H1 (cell line): ENCODE data around the gene ESR1. TPM values are rescaled to one million over a fixed set of nuclear protein-coding genes. Genes with fewer than 3 reads are reported as not detected.

Experiments
- CTCF ChIA-PET: fragments of 300-600 bp; sonication (Branson Sonifier 250); formaldehyde crosslinking; loops from one replicate; lab custom pipeline; 2021; ENCODE audit not compliant: partially characterized antibody; lab: Charles Lee
- POLR2A ChIA-PET: fragments of 300-600 bp; sonication (Branson Sonifier 250); formaldehyde crosslinking; loops from one replicate; lab custom pipeline; 2021; ENCODE audit warnings: inconsistent platforms; ENCODE audit not compliant: partially characterized antibody; lab: Charles Lee
- DNase-seq, 2 experiments: peaks; one replicate each; pipeline versions ENCODE4 v3.0.0 to v3.0.0-alpha.2; 2010 to 2022; ENCODE audit warnings: low spot score in 2 of 2, low read depth in 1 of 2, mixed read lengths in 1 of 2
- FAIRE-seq: peaks from 2 replicates; lab custom pipeline; 2011; peaks lifted over from hg19 to GRCh38; lab: Jason Lieb, UNC
- H2AFZ ChIP-seq: 2 replicates; pipeline ENCODE4 v1.8.1; 2012; ENCODE audit warnings: low read length, inconsistent platforms
- H2AK5ac ChIP-seq: 2 replicates; pipeline ENCODE4 v1.6.1; 2013; ENCODE audit warnings: low read depth, low read length
- H2BK120ac ChIP-seq: replicated peaks from 2 replicates; pipeline ENCODE3; 2013; ENCODE audit warnings: low read depth, low read length, inconsistent platforms
- H2BK12ac ChIP-seq: 2 replicates; pipeline ENCODE4 v1.6.1; 2013; ENCODE audit warnings: low read depth, low read length
- H2BK15ac ChIP-seq: 2 replicates; pipeline ENCODE4 v1.6.1; 2013; ENCODE audit warnings: low read length
- H2BK20ac ChIP-seq: 2 replicates; pipeline ENCODE4 v1.6.1; 2013; ENCODE audit warnings: low read length
- H2BK5ac ChIP-seq: 2 replicates; pipeline ENCODE4 v1.6.1; 2013; ENCODE audit warnings: low read depth, low read length
- H3K14ac ChIP-seq: 2 replicates; pipeline ENCODE4 v1.6.1; 2013; ENCODE audit warnings: inconsistent platforms; ENCODE audit not compliant: insufficient read length
- H3K18ac ChIP-seq: 2 replicates; pipeline ENCODE4 v1.6.1; 2013; ENCODE audit warnings: low read length; ENCODE audit errors: extremely low read depth
- H3K23ac ChIP-seq: 2 replicates; pipeline ENCODE4 v1.6.1; 2013; ENCODE audit warnings: inconsistent platforms; ENCODE audit not compliant: insufficient read length
- H3K23me2 ChIP-seq: 2 replicates; pipeline ENCODE4 v1.6.1; 2013; ENCODE audit warnings: low read depth, low read length
- H3K27ac ChIP-seq: 2 replicates; pipeline ENCODE4 v1.6.1; 2011; ENCODE audit warnings: low read depth, low read length, inconsistent platforms
- H3K27me3 ChIP-seq, 4 experiments: replicated peaks in 1 of 4; 1 replicate in 1 of 4; 2 replicates in 3 of 4; pipeline versions ENCODE4 v1.6.1 to v1.8.1; 2011 to 2013; ENCODE audit warnings: low read length in 3 of 4, mild to moderate bottlenecking in 3 of 4, inconsistent platforms in 2 of 4, mixed read lengths in 2 of 4, moderate library complexity in 1 of 4; ENCODE audit not compliant: control insufficient read depth in 3 of 4, insufficient read depth in 3 of 4; ENCODE audit errors: extremely low read depth in 1 of 4
- H3K36me3 ChIP-seq, 4 experiments: 2 replicates each; pipeline versions ENCODE4 v1.6.1 to v1.8.1; 2011 to 2013; ENCODE audit warnings: mild to moderate bottlenecking in 4 of 4, low read length in 3 of 4, moderate library complexity in 2 of 4, control low read depth in 1 of 4, inconsistent platforms in 1 of 4; ENCODE audit not compliant: insufficient read depth in 4 of 4, control insufficient read depth in 2 of 4
- H3K4ac ChIP-seq: replicated peaks from 2 replicates; pipeline ENCODE3; 2013; ENCODE audit warnings: low read length, low read depth, mixed read lengths, inconsistent platforms; ENCODE audit not compliant: insufficient read length
- H3K4me1 ChIP-seq, 4 experiments: replicated peaks in 1 of 4; 1 replicate in 1 of 4; 2 replicates in 3 of 4; pipeline versions ENCODE4 v1.6.1 to v1.8.1; 2011 to 2013; ENCODE audit warnings: low read length in 3 of 4, inconsistent platforms in 2 of 4, mixed read lengths in 1 of 4; ENCODE audit not compliant: insufficient read depth in 4 of 4, control insufficient read depth in 3 of 4
- H3K4me2 ChIP-seq, 2 experiments: 2 replicates each; pipeline versions ENCODE4 v1.6.1 to v1.8.1; 2011 to 2013; ENCODE audit warnings: low read depth in 2 of 2, low read length in 2 of 2, control low read depth in 1 of 2, inconsistent platforms in 1 of 2, mild to moderate bottlenecking in 1 of 2; ENCODE audit not compliant: insufficient read depth in 1 of 2
- H3K4me3 ChIP-seq, 4 experiments: fragments of 200-600, 300-600 bp in 1 of 4; sonication (generic), shearing (Covaris generic), sonication (Bioruptor Twin) in 1 of 4; 2 replicates each; pipeline versions ENCODE4 v1.5.1 to v1.8.1; 2011 to 2016; ENCODE audit warnings: low read length in 4 of 4, low read depth in 3 of 4, control low read depth in 2 of 4, inconsistent platforms in 2 of 4, mild to moderate bottlenecking in 2 of 4, mixed read lengths in 1 of 4, moderate library complexity in 1 of 4; ENCODE audit not compliant: insufficient read depth in 2 of 4; ENCODE audit errors: extremely low read depth in 1 of 4
- H3K56ac ChIP-seq: replicated peaks from 2 replicates; pipeline ENCODE3; 2013; ENCODE audit warnings: low read depth, mild to moderate bottlenecking, mixed read lengths, low read length, inconsistent platforms; ENCODE audit not compliant: insufficient read length
- H3K79me1 ChIP-seq: 2 replicates; pipeline ENCODE4 v1.6.1; 2013; ENCODE audit warnings: low read depth, low read length, control low read depth
- H3K79me2 ChIP-seq, 2 experiments: 2 replicates each; pipeline versions ENCODE4 v1.6.1 to v1.8.1; 2012 to 2013; ENCODE audit warnings: low read length in 2 of 2, mild to moderate bottlenecking in 2 of 2, inconsistent platforms in 1 of 2; ENCODE audit not compliant: insufficient read depth in 2 of 2, control insufficient read depth in 1 of 2
- H3K9ac ChIP-seq, 4 experiments: replicated peaks in 1 of 4; 1 replicate in 1 of 4; 2 replicates in 3 of 4; pipeline versions ENCODE4 v1.6.1 to v1.8.1; 2011 to 2013; ENCODE audit warnings: low read depth in 3 of 4, low read length in 3 of 4, control low read depth in 2 of 4, mild to moderate bottlenecking in 2 of 4, moderate library complexity in 2 of 4, inconsistent platforms in 1 of 4; ENCODE audit errors: extremely low read depth in 1 of 4
- H3K9me3 ChIP-seq, 2 experiments: 2 replicates each; pipeline versions ENCODE4 v1.6.1 to v1.8.1; 2012 to 2013; ENCODE audit warnings: mild to moderate bottlenecking in 2 of 2, moderate library complexity in 2 of 2, control low read depth in 1 of 2, inconsistent platforms in 1 of 2, low read depth in 1 of 2, low read length in 1 of 2, mixed read lengths in 1 of 2; ENCODE audit not compliant: insufficient read depth in 2 of 2
- H4K20me1 ChIP-seq, 2 experiments: replicated peaks in 1 of 2; 2 replicates each; pipeline versions ENCODE3 to v1.8.1; 2011 to 2013; ENCODE audit warnings: inconsistent platforms in 2 of 2, low read length in 2 of 2, mild to moderate bottlenecking in 1 of 2; ENCODE audit not compliant: insufficient read depth in 2 of 2, control insufficient read depth in 1 of 2
- H4K5ac ChIP-seq: 2 replicates; pipeline ENCODE4 v1.6.1; 2013; ENCODE audit warnings: low read length, low read depth, mixed read lengths, inconsistent platforms; ENCODE audit not compliant: insufficient read length
- H4K8ac ChIP-seq: 2 replicates; pipeline ENCODE4 v1.8.0; 2013; ENCODE audit warnings: mild to moderate bottlenecking, moderate library complexity, low read length, inconsistent platforms; ENCODE audit not compliant: insufficient read depth; ENCODE audit errors: extremely low read depth
- H4K91ac ChIP-seq: replicated peaks from 2 replicates; pipeline ENCODE3; 2013; ENCODE audit warnings: low read length, mixed read lengths, inconsistent platforms; ENCODE audit not compliant: insufficient read length
- EGR1 ChIP-seq: IDR thresholded peaks from 2 replicates; pipeline ENCODE4 v1.6.1; 2011; ENCODE audit warnings: low read depth, low read length, borderline replicate concordance
- KDM1A ChIP-seq: fragments of 200-600, 300-600 bp; sonication (generic); IDR thresholded peaks from 2 replicates; pipeline ENCODE4 v1.7.1; 2016; ENCODE audit warnings: mild to moderate bottlenecking, low read length, borderline replicate concordance
- NRF1 ChIP-seq: IDR thresholded peaks from 2 replicates; pipeline ENCODE4 v1.6.1; 2011; ENCODE audit warnings: mild to moderate bottlenecking, low read depth, low read length, improper control_type of control experiment
- SP1 ChIP-seq: IDR thresholded peaks from 2 replicates; pipeline ENCODE4 v1.6.1; 2011; ENCODE audit warnings: low read depth, low read length
- SUZ12 ChIP-seq: fragments of 200-600 bp; sonication (generic); IDR thresholded peaks from 2 replicates; pipeline ENCODE4 v1.6.1; 2012; ENCODE audit warnings: mild to moderate bottlenecking, inconsistent platforms, low read length, moderate library complexity, mixed read lengths
- TAF1 ChIP-seq: IDR thresholded peaks from 2 replicates; pipeline ENCODE4 v1.6.1; 2011; ENCODE audit warnings: mild to moderate bottlenecking, low read depth, low read length
- TAF7 ChIP-seq: optimal IDR thresholded peaks from 2 replicates; pipeline ENCODE3; 2011; ENCODE audit warnings: low read depth, mild to moderate bottlenecking, inconsistent platforms, low read length, moderate library complexity, borderline replicate concordance
- TCF12 ChIP-seq: IDR thresholded peaks from 2 replicates; pipeline ENCODE4 v1.6.1; 2011; ENCODE audit warnings: low read depth, mild to moderate bottlenecking, low read length
- TEAD4 ChIP-seq: IDR thresholded peaks from 2 replicates; pipeline ENCODE4 v1.6.1; 2012; ENCODE audit warnings: low read depth, low read length, inconsistent platforms, mixed read lengths
- whole genome bisulfite sequencing, 2 experiments: shearing (Covaris generic) in 1 of 2; methylation state at CpG; one replicate each; pipeline versions ENCODE4 v1.1.6 to v1.1.7; 2013 to 2015; ENCODE audit warnings: low lambda C conversion rate in 2 of 2, mixed read lengths in 2 of 2, inconsistent platforms in 1 of 2, low coverage in 1 of 2, missing lambda C conversion rate in 1 of 2; ENCODE audit not compliant: insufficient replicate concordance in 2 of 2, insufficient coverage in 1 of 2, insufficient read length in 1 of 2; ENCODE audit errors: extremely low coverage in 1 of 2, missing lambda C conversion rate in 1 of 2; 5-methylcytosine and 5-hydroxymethylcytosine counted together
- polyA plus RNA-seq, 7 experiments: library from polyadenylated mRNA; depleted of rRNA in 3 of 7; stranded (reverse) in 5 of 7; unstranded in 2 of 7; fragments of >200 nt in 5 of 7; fragments of 200-250 nt in 2 of 7; gene quantifications; 1 replicate in 5 of 7; 2 replicates in 1 of 7; 4 replicates in 1 of 7; pipeline versions ENCODE4 v1.2.1 to v1.2.3, GENCODE V29; 2011 to 2013; ENCODE audit warnings: missing spikeins in 2 of 7, mixed read lengths in 2 of 7
- total RNA-seq: library from RNA; stranded (reverse); fragmentation: NEBNext Ultra II Directional; extraction: Animal tissue kit (Norgen Biotek cat#: 25700); gene quantifications from 2 replicates; pipeline ENCODE4 v1.2.1, GENCODE V29; 2021
- TF ChIP-seq, protein P1 (sequence below): IDR thresholded peaks from 2 replicates; pipeline ENCODE4 v1.6.1; 2012; ENCODE audit warnings: inconsistent platforms

The ESR1 gene
- total and polyA plus RNA-seq, 2 of the 8 experiments (the other 6 are each of a cell fraction or from before 2014, with no cell fraction given), result 0.03 to 0.17 TPM

- Histone ChIP-seq H3K56ac (no peak overlapping the region), H3K9ac (no peak overlapping the region), H4K8ac (no peak overlapping the region), H2BK5ac (no peak overlapping the region), H2AFZ (no peak overlapping the region), H4K20me1 (no peaks in the 10 kb centered on the region), H2BK120ac (no peak overlapping the region), H3K14ac (no peak overlapping the region), H2BK15ac (no peak overlapping the region), H3K79me2 (no peaks in the 10 kb centered on the region), H4K5ac (no peak overlapping the region), H2BK12ac (no peak overlapping the region), H3K4me2 (no peak overlapping the region), H3K27me3 (no peaks in the 10 kb centered on the region), H3K4me3 (no peak overlapping the region), H2AK5ac (no peak overlapping the region), H3K23me2 (no peaks in the 10 kb centered on the region), H3K23ac (no peak overlapping the region), H3K4ac (no peak overlapping the region), H3K27ac (no peak overlapping the region), H3K36me3 (no peaks in the 10 kb centered on the region), H2BK20ac (no peak overlapping the region), H3K79me1 (no peaks in the 10 kb centered on the region), H3K4me1 (no peaks in the 10 kb centered on the region), H3K18ac (no peak overlapping the region), H4K91ac (no peak overlapping the region), H3K9me3 (no peaks in the 10 kb centered on the region)
- DNase-seq, result no peak
- FAIRE-seq, result no peak
- WGBS, 2 experiments, result 73% methylated on average over 1 of the region's 1 CpG; no CpG with 5 or more reads in 1 of the 2 experiments
- CTCF ChIA-PET, result no interaction called here
- TF ChIP-seq TAF1, result no peak
- no peak for TF ChIP-seq TAF7
- TF ChIP-seq TCF12, result no peak
- TF ChIP-seq KDM1A, result no peak
- no peak for TF ChIP-seq SP1
- no peak for TF ChIP-seq SUZ12
- TF ChIP-seq, protein P1, sequence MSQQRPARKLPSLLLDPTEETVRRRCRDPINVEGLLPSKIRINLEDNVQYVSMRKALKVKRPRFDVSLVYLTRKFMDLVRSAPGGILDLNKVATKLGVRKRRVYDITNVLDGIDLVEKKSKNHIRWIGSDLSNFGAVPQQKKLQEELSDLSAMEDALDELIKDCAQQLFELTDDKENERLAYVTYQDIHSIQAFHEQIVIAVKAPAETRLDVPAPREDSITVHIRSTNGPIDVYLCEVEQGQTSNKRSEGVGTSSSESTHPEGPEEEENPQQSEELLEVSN, result no peak
- no peak for TF ChIP-seq NRF1
- TF ChIP-seq TEAD4, result no peak
- no peak for TF ChIP-seq EGR1
- POLR2A ChIA-PET, result no interaction called here
Observed at GRCh38 chr6:151869787-151870186, 62.3 kb downstream of the ESR1 start.
